SU-DHL-6 (cell line): Measurements from ENCODE around the gene PPM1H.

Experiments used
- CTCF ChIP-seq: fragments of 200-600 bp; sonication (generic); IDR thresholded peaks from one replicate; pipeline ENCODE4 v1.5.1; 2017; ENCODE audit warnings: antibody characterized with exemption, mild to moderate bottlenecking, low read length, moderate library complexity; ENCODE audit not compliant: insufficient read depth, poor library complexity, severe bottlenecking
- EZH2phosphoT487 ChIP-seq: fragments of 200-600 bp; sonication (generic), shearing (Covaris generic); conservative IDR thresholded peaks from 2 replicates; pipeline ENCODE4 v1.6.1; 2018; ENCODE audit warnings: mild to moderate bottlenecking, antibody characterized with exemption, low read length, moderate library complexity, mixed read lengths

- no peak for TF ChIP-seq CTCF
- TF ChIP-seq EZH2phosphoT487 = no peak
These were observed 218.9 kb downstream of the PPM1H start for GRCh38 chr12:62716037-62716436.
